AG08395 (cell line): ENCODE measurements around the gene CCNH.

Source experiments
- DNase-seq: peaks from one replicate; pipeline ENCODE4 v3.0.0; 2012; ENCODE audit warnings: mixed read lengths, low spot score

The CCNH gene

GRCh38 chr5:87360132-87360531 is 52.6 kb downstream of the CCNH start:
- no peak for DNase-seq

GRCh38 chr5:87359106-87359505 is 53.6 kb downstream of the CCNH start:
- no peak for DNase-seq

GRCh38 chr5:87354496-87354895 is 58.2 kb downstream of the CCNH start:
- no peak for DNase-seq

- no peak for DNase-seq
These were observed 64.9 kb downstream of the CCNH start for GRCh38 chr5:87347841-87348240.

GRCh38 chr5:87347272-87347671 is 65.5 kb downstream of the CCNH start:
- no peak for DNase-seq
